HepG2 (cell line): ENCODE measurements around the gene UPK1A. TPM values are rescaled to one million over a fixed set of nuclear protein-coding genes. Genes with fewer than 3 reads are reported as not detected.

Experiments used
- ATAD3A ChIP-seq: sonication (generic); formaldehyde crosslinking; IDR thresholded peaks from 2 replicates; pipeline ENCODE4 v1.4.0; 2020; ENCODE audit warnings: missing genetic modification reagents
- ELF4 ChIP-seq: sonication (generic); formaldehyde crosslinking; IDR thresholded peaks from 2 replicates; pipeline ENCODE4 v1.5.0; 2020; ENCODE audit warnings: missing genetic modification reagents, mild to moderate bottlenecking, moderate library complexity, borderline replicate concordance
- HNF1B ChIP-seq: sonication (generic); formaldehyde crosslinking; IDR thresholded peaks from 2 replicates; pipeline ENCODE4 v1.5.1; 2020; ENCODE audit warnings: mild to moderate bottlenecking, moderate library complexity, missing genetic modification reagents
- PLSCR1 ChIP-seq: sonication (generic); formaldehyde crosslinking; IDR thresholded peaks from 2 replicates; pipeline ENCODE4 v1.5.0; 2020; ENCODE audit warnings: missing genetic modification reagents, mild to moderate bottlenecking, borderline replicate concordance
- STAT5B ChIP-seq: sonication (generic); formaldehyde crosslinking; IDR thresholded peaks from 2 replicates; pipeline ENCODE4 v1.4.0; 2020; ENCODE audit warnings: missing genetic modification reagents
- TP53 ChIP-seq: sonication (generic); formaldehyde crosslinking; conservative IDR thresholded peaks from 2 replicates; pipeline ENCODE4 v1.4.0; 2020; ENCODE audit warnings: missing genetic modification reagents
- ZEB1 ChIP-seq: IDR thresholded peaks from 2 replicates; pipeline ENCODE4 v1.6.1; 2012; ENCODE audit warnings: mild to moderate bottlenecking, low read depth, inconsistent platforms; ENCODE audit not compliant: insufficient replicate concordance
- ZMYM3 ChIP-seq: sonication (generic); formaldehyde crosslinking; IDR thresholded peaks from 2 replicates; pipeline ENCODE4 v1.5.1; 2020; ENCODE audit warnings: mild to moderate bottlenecking, missing genetic modification reagents
- ZNF121 ChIP-seq: sonication (generic); formaldehyde crosslinking; IDR thresholded peaks from 2 replicates; pipeline ENCODE4 v1.5.0; 2020; ENCODE audit warnings: mild to moderate bottlenecking, missing genetic modification reagents
- ZNF160 ChIP-seq: sonication (generic); formaldehyde crosslinking; IDR thresholded peaks from 2 replicates; pipeline ENCODE4 v1.8.0; 2022; ENCODE audit warnings: mild to moderate bottlenecking, inconsistent platforms, missing genetic modification reagents
- ZNF343 ChIP-seq: sonication (generic); formaldehyde crosslinking; IDR thresholded peaks from 2 replicates; pipeline ENCODE4 v1.4.0; 2020; ENCODE audit warnings: mild to moderate bottlenecking, missing genetic modification reagents
- ZNF570 ChIP-seq: sonication (generic); formaldehyde crosslinking; IDR thresholded peaks from 2 replicates; pipeline ENCODE4 v1.4.0; 2020; ENCODE audit warnings: mild to moderate bottlenecking, missing genetic modification reagents, borderline replicate concordance
- ZNF598 ChIP-seq: sonication (generic); formaldehyde crosslinking; IDR thresholded peaks from 2 replicates; pipeline ENCODE4 v1.5.1; 2020; ENCODE audit warnings: mild to moderate bottlenecking, missing genetic modification reagents, borderline replicate concordance
- ZNF816 ChIP-seq: sonication (generic); formaldehyde crosslinking; IDR thresholded peaks from 2 replicates; pipeline ENCODE4 v1.8.0; 2022; ENCODE audit warnings: missing genetic modification reagents, mild to moderate bottlenecking, borderline replicate concordance
- polyA plus RNA-seq, 8 experiments: library from polyadenylated mRNA; depleted of rRNA in 3 of 8; stranded (reverse) in 7 of 8; unstranded in 1 of 8; fragments of >200 nt; fragmentation: Illumina TruSeq in 4 of 8; extraction: Trizol in 4 of 8; gene quantifications; 2 replicates each; pipeline versions ENCODE4 v1.2.1 to v1.2.3, GENCODE V29; 2011 to 2016; ENCODE audit warnings: low read depth in 4 of 8, missing spikeins in 1 of 8, mixed read lengths in 1 of 8; ENCODE audit not compliant: insufficient read depth in 1 of 8
- total RNA-seq, 5 experiments: library from RNA; depleted of rRNA; stranded (reverse); fragments of >200 nt; fragmentation: Illumina TruSeq; extraction: Trizol; gene quantifications; 2 replicates each; pipeline ENCODE4 v1.2.3, GENCODE V29; 2016; ENCODE audit warnings: low read depth in 1 of 5
- TF ChIP-seq, protein P1 (sequence below): sonication (generic); formaldehyde crosslinking; IDR thresholded peaks from 2 replicates; pipeline ENCODE4 v1.4.0; 2020; ENCODE audit warnings: missing genetic modification reagents
- TF ChIP-seq, protein P2 (sequence below): IDR thresholded peaks from 2 replicates; pipeline ENCODE4 v1.6.1; 2016; ENCODE audit warnings: missing compliant biosample characterization, missing genetic modification reagents, borderline replicate concordance
- TF ChIP-seq, protein P3 (sequence below): IDR thresholded peaks from 2 replicates; pipeline ENCODE4 v1.6.1; 2016
- TF ChIP-seq, protein P4 (sequence below): sonication (generic); formaldehyde crosslinking; conservative IDR thresholded peaks from 2 replicates; pipeline ENCODE4 v1.8.1; 2023; ENCODE audit warnings: missing genetic modification reagents

Gene UPK1A
- total and polyA plus RNA-seq, 2 of the 13 experiments (the other 11 are each of a cell fraction or from before 2014, with no cell fraction given), result 2.9 TPM; not detected in 1

DNA sequence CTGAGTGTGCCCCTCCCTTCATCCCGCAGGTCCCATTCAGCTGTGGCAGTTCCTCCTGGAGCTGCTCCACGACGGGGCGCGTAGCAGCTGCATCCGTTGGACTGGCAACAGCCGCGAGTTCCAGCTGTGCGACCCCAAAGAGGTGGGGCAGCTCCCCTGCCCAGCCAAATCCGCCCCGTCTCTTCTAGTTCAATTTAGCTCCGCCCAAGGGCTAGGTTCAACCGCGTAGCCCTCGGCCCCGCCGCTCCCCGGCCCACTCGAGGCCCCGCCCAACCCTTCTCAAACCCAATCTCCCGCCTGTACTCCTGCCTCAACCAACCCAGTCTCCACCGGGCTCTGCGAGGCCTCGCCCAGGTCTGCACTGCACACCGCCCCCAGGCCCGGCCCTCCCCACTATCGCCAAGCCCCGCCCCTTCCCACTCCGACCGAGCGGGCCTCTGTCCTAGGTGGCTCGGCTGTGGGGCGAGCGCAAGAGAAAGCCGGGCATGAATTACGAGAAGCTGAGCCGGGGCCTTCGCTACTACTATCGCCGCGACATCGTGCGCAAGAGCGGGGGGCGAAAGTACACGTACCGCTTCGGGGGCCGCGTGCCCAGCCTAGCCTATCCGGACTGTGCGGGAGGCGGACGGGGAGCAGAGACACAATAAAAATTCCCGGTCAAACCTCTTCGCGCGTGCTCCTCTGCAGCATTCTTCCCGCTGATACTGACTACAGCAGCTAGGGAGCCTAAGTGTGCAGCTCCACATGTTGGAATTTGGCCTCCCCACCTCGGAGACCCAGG lies 21.9 kb upstream of the UPK1A start (continued):
- TF ChIP-seq, protein P1, sequence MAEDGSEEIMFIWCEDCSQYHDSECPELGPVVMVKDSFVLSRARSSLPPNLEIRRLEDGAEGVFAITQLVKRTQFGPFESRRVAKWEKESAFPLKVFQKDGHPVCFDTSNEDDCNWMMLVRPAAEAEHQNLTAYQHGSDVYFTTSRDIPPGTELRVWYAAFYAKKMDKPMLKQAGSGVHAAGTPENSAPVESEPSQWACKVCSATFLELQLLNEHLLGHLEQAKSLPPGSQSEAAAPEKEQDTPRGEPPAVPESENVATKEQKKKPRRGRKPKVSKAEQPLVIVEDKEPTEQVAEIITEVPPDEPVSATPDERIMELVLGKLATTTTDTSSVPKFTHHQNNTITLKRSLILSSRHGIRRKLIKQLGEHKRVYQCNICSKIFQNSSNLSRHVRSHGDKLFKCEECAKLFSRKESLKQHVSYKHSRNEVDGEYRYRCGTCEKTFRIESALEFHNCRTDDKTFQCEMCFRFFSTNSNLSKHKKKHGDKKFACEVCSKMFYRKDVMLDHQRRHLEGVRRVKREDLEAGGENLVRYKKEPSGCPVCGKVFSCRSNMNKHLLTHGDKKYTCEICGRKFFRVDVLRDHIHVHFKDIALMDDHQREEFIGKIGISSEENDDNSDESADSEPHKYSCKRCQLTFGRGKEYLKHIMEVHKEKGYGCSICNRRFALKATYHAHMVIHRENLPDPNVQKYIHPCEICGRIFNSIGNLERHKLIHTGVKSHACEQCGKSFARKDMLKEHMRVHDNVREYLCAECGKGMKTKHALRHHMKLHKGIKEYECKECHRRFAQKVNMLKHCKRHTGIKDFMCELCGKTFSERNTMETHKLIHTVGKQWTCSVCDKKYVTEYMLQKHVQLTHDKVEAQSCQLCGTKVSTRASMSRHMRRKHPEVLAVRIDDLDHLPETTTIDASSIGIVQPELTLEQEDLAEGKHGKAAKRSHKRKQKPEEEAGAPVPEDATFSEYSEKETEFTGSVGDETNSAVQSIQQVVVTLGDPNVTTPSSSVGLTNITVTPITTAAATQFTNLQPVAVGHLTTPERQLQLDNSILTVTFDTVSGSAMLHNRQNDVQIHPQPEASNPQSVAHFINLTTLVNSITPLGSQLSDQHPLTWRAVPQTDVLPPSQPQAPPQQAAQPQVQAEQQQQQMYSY (CRISPR knock-in tag), result 0 out of 2 replicates have a peak, but pooled peaks have one; percentile 42
- TF ChIP-seq ZNF343 (CRISPR knock-in tag) (peak; percentile 69; the same call in 1 of the 2 replicates), PLSCR1 (CRISPR knock-in tag) (no peak), TP53 (CRISPR knock-in tag) (no peak), ATAD3A (CRISPR knock-in tag) (no peak), ZMYM3 (CRISPR knock-in tag) (no peak), ZNF160 (peak; percentile 20; the same call in 1 of the 2 replicates), ZNF570 (CRISPR knock-in tag) (no peak), HNF1B (CRISPR knock-in tag) (no peak; the same call in 1 of the 2 replicates), ZNF598 (CRISPR knock-in tag) (no peak), ZEB1 (no peak), STAT5B (no peak), ELF4 (no peak), ZNF816 (no peak), ZNF121 (peak; percentile 52; the same call in 1 of the 2 replicates)
- TF ChIP-seq, protein P2, sequence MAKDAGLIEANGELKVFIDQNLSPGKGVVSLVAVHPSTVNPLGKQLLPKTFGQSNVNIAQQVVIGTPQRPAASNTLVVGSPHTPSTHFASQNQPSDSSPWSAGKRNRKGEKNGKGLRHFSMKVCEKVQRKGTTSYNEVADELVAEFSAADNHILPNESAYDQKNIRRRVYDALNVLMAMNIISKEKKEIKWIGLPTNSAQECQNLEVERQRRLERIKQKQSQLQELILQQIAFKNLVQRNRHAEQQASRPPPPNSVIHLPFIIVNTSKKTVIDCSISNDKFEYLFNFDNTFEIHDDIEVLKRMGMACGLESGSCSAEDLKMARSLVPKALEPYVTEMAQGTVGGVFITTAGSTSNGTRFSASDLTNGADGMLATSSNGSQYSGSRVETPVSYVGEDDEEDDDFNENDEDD (CRISPR knock-in tag), result no peak
- TF ChIP-seq, protein P3, sequence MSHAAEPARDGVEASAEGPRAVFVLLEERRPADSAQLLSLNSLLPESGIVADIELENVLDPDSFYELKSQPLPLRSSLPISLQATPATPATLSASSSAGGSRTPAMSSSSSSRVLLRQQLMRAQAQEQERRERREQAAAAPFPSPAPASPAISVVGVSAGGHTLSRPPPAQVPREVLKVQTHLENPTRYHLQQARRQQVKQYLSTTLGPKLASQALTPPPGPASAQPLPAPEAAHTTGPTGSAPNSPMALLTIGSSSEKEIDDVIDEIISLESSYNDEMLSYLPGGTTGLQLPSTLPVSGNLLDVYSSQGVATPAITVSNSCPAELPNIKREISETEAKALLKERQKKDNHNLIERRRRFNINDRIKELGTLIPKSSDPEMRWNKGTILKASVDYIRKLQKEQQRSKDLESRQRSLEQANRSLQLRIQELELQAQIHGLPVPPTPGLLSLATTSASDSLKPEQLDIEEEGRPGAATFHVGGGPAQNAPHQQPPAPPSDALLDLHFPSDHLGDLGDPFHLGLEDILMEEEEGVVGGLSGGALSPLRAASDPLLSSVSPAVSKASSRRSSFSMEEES, result peak; percentile 17; the same call in 1 of the 2 replicates
- TF ChIP-seq, protein P4, sequence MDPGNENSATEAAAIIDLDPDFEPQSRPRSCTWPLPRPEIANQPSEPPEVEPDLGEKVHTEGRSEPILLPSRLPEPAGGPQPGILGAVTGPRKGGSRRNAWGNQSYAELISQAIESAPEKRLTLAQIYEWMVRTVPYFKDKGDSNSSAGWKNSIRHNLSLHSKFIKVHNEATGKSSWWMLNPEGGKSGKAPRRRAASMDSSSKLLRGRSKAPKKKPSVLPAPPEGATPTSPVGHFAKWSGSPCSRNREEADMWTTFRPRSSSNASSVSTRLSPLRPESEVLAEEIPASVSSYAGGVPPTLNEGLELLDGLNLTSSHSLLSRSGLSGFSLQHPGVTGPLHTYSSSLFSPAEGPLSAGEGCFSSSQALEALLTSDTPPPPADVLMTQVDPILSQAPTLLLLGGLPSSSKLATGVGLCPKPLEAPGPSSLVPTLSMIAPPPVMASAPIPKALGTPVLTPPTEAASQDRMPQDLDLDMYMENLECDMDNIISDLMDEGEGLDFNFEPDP, result no peak
